ENCODE data around the gene CBARP.

CBARP gene

GRCh38 chr19:1229056-1229923 lies 8.5 kb downstream of the CBARP start:
- no peak overlapping the region for H3K4me3 Mint-ChIP-seq
- peaks cover 0 to 5% of the 10 kb centered on the region in 2 donors for H3K4me1 Mint-ChIP-seq
- H3K27me3 Mint-ChIP-seq, result no peaks in the 10 kb centered on the region
- ATAC-seq (replicated peaks), result no peak
- H3K36me3 Mint-ChIP-seq, result peaks cover 5 to 9% of the 10 kb centered on the region in 2 donors
- DNase-seq, result no peak
- no peaks in the 10 kb centered on the region for H3K9me3 Mint-ChIP-seq
- no peak overlapping the region for H3K27ac Mint-ChIP-seq

DNA sequence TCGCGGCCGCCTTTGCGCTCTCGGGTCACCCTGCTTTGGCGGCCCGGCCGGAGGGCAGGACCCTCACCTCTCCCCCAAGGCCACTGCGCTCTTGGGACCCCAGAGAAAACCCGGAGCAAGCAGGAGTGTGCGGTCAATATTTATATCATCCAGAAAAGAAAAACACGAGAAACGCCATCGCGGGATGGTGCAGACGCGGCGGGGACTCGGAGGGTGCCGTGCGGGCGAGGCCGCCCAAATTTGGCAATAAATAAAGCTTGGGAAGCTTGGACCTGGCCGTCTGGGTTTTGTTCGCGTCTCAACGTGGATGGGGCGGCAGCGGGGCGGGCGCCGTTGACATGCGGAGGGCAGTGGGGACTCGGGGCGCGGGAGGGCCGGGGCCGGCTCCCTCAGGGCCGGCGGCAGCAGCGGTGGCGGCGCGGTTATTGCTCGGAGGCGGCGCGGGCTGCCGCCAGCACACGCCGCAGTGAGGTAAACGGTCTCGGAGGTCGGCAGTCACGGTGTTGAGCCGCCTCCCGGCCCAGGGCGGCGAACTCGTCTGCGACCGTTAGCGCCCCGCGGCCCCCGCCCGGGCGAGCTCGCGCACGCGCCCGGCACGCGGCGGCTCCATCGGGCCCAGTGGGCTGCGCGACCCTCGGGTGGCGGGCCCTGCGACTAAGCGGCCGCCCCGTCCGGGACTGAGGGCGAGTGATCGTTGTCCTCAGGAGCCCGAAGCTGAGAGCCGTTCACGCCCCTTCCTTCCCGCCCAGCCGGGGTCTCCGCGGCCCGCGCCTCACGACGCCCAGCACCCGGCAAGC lies 9.4 kb downstream of the CBARP start:
- Mint-ChIP-seq H3K27me3 (no peaks in the 10 kb centered on the region), H3K9me3 (no peaks in the 10 kb centered on the region), H3K4me3 (no peak overlapping the region), H3K4me1 (peaks cover 0 to 5% of the 10 kb centered on the region in 2 donors), H3K36me3 (peaks cover 5 to 9% of the 10 kb centered on the region in 2 donors), H3K27ac (peak overlapping the region; percentile 84)
- ATAC-seq (replicated peaks) (no peak), DNase-seq (no peak)

DNA sequence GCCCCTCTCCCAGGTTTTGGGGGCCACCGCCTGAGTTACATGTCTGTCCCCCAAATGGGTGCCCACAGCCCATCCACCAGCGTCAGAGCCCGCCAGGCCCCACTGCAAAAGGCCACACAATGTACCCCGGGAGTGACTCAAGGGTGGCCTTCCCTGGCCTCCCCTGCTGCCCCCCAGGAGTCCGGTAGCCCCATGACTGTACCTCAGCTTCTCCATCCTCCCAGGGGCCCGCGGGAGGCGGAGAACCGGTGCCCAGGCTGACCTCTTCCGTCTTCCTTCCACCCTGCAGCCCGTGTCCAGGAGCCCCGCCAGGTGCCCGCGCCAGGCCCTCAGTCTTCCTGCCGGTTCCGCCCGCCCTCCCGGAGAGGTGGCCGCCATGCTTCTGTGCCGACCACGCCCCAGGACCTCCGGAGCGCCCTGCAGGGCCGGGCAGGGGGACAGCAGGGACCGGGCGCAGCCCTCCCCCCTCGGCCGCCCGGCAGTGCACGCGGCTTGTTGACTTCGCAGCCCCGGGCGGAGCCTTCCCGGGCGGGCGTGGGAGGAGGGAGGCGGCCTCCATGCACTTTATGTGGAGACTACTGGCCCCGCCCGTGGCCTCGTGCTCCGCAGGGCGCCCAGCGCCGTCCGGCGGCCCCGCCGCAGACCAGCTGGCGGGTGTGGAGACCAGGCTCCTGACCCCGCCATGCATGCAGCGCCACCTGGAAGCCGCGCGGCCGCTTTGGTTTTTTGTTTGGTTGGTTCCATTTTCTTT lies 10.3 kb downstream of the CBARP start:
- Mint-ChIP-seq H3K27me3 (no peaks in the 10 kb centered on the region), H3K27ac (no peak overlapping the region), H3K36me3 (peaks cover 9% of the 10 kb centered on the region in 2 donors), H3K4me3 (no peak overlapping the region), H3K9me3 (no peaks in the 10 kb centered on the region), H3K4me1 (peaks cover 0 to 5% of the 10 kb centered on the region in 2 donors)
- ATAC-seq (replicated peaks), result no peak
- DNase-seq, result no peak

- ATAC-seq (replicated peaks), result no peak
- Mint-ChIP-seq H3K27me3 (no peaks in the 10 kb centered on the region), H3K4me1 (peaks cover 0 to 4% of the 10 kb centered on the region in 2 donors), H3K27ac (no peak overlapping the region), H3K4me3 (no peak overlapping the region), H3K9me3 (no peaks in the 10 kb centered on the region), H3K36me3 (peaks cover 9% of the 10 kb centered on the region in 2 donors)
- DNase-seq, result no peak
Measured at GRCh38 chr19:1226522-1227303, 11.1 kb downstream of the CBARP start.

GRCh38 chr19:1226227-1226518 lies 11.6 kb downstream of the CBARP start:
- no peak overlapping the region for H3K27ac Mint-ChIP-seq
- no peak overlapping the region for H3K4me3 Mint-ChIP-seq
- H3K27me3 Mint-ChIP-seq, result no peaks in the 10 kb centered on the region
- ATAC-seq (replicated peaks) (no peak), DNase-seq (no peak)
- no peaks in the 10 kb centered on the region for H3K9me3 Mint-ChIP-seq
- no peaks in the 10 kb centered on the region for H3K4me1 Mint-ChIP-seq
- peaks cover 9% of the 10 kb centered on the region in 2 donors for H3K36me3 Mint-ChIP-seq

- no peaks in the 10 kb centered on the region for H3K27me3 Mint-ChIP-seq
- no peak overlapping the region for H3K4me3 Mint-ChIP-seq
- no peaks in the 10 kb centered on the region for H3K9me3 Mint-ChIP-seq
- peaks cover 12 to 13% of the 10 kb centered on the region in 2 donors for H3K36me3 Mint-ChIP-seq
- no peaks in the 10 kb centered on the region for H3K4me1 Mint-ChIP-seq
- no peak for DNase-seq
- H3K27ac Mint-ChIP-seq, result no peak overlapping the region
- ATAC-seq (replicated peaks), result no peak
Measured at GRCh38 chr19:1225440-1226226, 12.2 kb downstream of the CBARP start.

DNA sequence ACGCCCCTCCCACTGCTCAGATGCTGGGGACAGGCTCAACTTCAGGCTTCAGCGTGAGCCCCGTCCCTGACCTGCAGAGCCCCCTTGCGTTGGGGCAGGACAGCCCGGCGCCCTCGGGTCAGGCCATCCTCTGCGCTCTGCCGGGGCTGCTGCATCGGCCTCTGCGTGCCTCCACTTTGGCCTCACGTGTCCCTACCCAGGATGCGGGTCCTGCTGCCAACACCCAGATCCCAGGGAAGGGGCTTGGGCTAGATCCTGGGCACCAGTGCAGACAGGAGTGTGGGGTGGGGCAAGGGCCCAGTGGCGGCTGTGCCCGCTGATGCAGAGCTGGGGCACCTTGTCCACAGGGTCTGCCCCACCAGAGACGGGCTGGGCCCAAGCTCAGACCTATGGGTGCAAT lies 13.0 kb downstream of the CBARP start:
- Mint-ChIP-seq H3K4me1 (no peaks in the 10 kb centered on the region), H3K27me3 (no peaks in the 10 kb centered on the region), H3K27ac (no peak overlapping the region), H3K4me3 (no peak overlapping the region), H3K9me3 (no peaks in the 10 kb centered on the region), H3K36me3 (peaks cover 12 to 14% of the 10 kb centered on the region in 2 donors)
- DNase-seq (no peak), ATAC-seq (replicated peaks) (no peak)

DNA sequence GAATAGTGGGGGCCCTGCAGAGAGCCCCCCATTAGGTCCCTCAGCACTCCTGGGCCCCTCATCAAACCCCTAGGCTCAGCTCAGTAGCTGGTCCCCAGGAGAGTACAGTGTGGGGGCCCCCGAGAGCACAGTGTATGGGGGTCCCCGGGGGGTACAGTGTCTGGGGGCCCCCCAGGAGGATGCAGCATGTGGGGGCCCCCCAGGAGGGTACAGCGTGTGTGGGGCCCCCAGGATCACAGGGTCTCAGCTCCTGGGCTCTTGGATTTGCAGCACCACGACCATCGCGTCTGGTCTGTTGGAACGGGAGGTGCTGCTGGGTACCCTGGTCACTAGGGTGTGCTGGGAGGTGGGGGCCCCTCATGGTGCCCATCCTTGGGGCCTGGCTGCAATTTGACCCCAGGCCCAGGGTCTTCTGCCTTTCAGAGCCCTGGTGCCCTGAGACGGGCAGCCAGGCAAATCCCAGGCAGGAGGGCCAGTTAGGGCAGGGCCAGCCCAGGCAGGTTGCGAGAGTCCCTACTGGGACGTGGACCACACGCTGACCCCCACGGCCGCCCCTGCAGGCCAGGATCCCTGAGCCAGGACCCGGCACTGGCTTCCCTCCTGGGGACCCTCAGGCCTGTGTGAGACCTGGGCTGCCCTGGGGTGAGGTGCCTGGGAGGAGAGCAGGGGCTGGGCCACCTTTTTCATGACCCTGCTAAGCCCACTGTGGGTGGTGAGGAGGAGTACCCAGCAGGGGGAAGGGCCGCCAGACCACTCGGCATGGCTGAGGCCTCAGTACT lies 13.6 kb downstream of the CBARP start:
- no peak overlapping the region for H3K27ac Mint-ChIP-seq
- peaks cover 12 to 16% of the 10 kb centered on the region in 2 donors for H3K36me3 Mint-ChIP-seq
- DNase-seq, result no peak
- ATAC-seq (replicated peaks), result no peak
- no peak overlapping the region for H3K4me3 Mint-ChIP-seq
- H3K4me1 Mint-ChIP-seq, result no peaks in the 10 kb centered on the region
- no peaks in the 10 kb centered on the region for H3K27me3 Mint-ChIP-seq
- no peaks in the 10 kb centered on the region for H3K9me3 Mint-ChIP-seq

GRCh38 chr19:1223018-1223855 lies 14.6 kb downstream of the CBARP start:
- Mint-ChIP-seq H3K9me3 (no peaks in the 10 kb centered on the region), H3K4me3 (no peak overlapping the region), H3K4me1 (peaks cover 0 to under 1% of the 10 kb centered on the region in 2 donors), H3K27ac (no peak overlapping the region), H3K36me3 (peaks cover 12 to 15% of the 10 kb centered on the region in 2 donors), H3K27me3 (no peaks in the 10 kb centered on the region)
- DNase-seq (no peak), ATAC-seq (replicated peaks) (peak; percentile 67 to 73)

DNA sequence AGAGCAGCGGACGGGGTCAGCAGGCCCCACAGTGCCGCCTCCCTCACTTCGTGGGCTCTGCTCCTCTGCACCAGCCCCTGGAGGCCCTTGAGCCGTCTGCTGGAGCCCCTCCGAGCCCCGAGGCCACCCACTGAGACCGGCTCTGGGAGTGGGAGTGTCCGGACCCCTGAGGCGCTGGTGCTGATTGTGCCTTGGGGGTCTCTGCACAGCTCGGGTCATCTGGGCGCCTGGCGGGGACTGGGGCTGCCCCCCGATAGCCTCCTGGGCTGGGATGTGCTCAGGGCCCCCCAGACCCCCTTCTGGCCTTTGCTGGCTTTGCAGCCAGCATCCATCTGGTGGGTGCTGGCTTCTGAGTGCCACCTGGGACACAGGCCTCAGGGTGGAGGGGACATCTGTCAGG lies 15.4 kb downstream of the CBARP start:
- H3K27ac Mint-ChIP-seq, result no peak overlapping the region
- ATAC-seq (replicated peaks) (peak; percentile 41 to 53), DNase-seq (no peak)
- H3K36me3 Mint-ChIP-seq, result peaks cover 10 to 13% of the 10 kb centered on the region in 2 donors
- H3K4me3 Mint-ChIP-seq, result no peak overlapping the region
- peaks cover 0 to 1% of the 10 kb centered on the region in 2 donors for H3K4me1 Mint-ChIP-seq
- H3K9me3 Mint-ChIP-seq, result no peaks in the 10 kb centered on the region
- no peaks in the 10 kb centered on the region for H3K27me3 Mint-ChIP-seq

DNA sequence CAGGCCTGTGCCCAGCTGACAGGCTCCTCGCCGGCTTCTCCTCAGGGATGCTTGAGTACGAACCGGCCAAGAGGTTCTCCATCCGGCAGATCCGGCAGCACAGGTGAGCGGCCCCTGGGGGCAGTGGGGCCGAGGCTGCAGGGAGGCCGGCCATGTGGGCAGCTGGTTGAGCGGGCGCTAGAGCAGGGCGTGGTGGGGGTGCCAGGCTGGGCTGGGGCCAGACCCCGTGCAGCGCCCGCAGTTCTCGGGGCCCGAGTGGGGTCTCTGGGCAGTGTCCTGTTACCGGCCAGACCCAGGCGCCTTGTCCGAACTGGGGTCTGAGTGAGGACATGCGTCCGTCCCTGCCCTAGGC lies 15.9 kb downstream of the CBARP start:
- ATAC-seq (replicated peaks), result no peak
- no peak for DNase-seq
- Mint-ChIP-seq H3K36me3 (peaks cover 8 to 10% of the 10 kb centered on the region in 2 donors), H3K27me3 (no peaks in the 10 kb centered on the region), H3K9me3 (no peaks in the 10 kb centered on the region), H3K27ac (no peak overlapping the region), H3K4me3 (no peak overlapping the region), H3K4me1 (peaks cover 0 to 1% of the 10 kb centered on the region in 2 donors)
